NCI-H510A treated with DMSO at 0.1 percent for 48 hours (cell line): Measurements from ENCODE around the gene PKN1.
"Not testable (repeated sequence)": the region's sequence is repeated elsewhere in the genome, so short reads cannot be mapped to it uniquely, and the experiment has no call there.

Experiments
- DNase-seq: peaks from one replicate; lab custom pipeline; 2025; lab: John Stamatoyannopoulos, UW

Gene PKN1

GRCh38 chr19:14430712-14431111 is 2.4 kb upstream of the PKN1 start:
- DNase-seq: no peak

DNA sequence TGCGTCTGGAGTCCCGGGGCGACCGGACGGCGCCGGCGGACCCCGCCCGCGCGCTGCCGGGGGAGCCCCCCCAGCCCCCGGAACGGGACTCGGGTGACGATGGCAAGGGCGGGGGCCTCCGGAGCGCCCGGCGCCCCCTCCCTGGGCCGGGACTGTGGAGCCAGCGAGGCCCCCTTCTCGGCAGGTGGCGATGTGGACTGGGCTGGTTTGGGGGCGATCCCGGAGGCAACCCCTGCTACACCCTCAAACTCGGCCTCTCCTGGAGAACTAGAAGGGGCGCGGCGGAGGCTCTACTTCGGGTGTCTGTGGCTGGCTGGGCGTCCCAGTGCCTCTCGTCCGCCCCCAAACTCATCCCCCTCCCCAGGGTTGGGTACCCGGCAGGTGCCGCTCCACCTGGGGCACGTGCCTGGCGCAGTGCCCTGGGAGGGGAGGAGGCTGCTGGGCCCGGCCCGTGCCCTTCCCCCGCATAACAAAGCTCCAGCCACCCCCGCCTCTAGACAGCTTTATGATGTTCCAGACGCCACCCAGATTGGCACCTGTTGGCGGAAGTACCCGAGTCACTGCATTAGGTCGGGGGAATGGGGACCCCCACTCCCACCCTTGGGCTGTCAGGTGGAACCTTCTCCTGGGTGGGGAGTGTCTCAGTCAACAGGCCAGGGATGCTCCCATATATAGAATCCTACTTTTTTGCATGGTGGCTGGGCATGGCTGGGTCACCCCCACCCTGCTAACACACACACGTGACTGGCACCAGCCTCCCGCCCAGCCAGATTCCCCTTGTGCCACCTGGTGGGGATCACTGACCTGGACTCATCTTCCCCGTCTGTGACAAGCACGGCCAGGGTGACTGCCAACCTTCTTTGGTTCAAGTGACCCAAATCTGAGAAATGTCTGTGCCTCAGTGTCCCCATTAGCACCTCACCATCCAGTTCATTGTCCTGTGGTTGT is 722 bp downstream of the PKN1 start:
- DNase-seq: peak; percentile 62

DNA sequence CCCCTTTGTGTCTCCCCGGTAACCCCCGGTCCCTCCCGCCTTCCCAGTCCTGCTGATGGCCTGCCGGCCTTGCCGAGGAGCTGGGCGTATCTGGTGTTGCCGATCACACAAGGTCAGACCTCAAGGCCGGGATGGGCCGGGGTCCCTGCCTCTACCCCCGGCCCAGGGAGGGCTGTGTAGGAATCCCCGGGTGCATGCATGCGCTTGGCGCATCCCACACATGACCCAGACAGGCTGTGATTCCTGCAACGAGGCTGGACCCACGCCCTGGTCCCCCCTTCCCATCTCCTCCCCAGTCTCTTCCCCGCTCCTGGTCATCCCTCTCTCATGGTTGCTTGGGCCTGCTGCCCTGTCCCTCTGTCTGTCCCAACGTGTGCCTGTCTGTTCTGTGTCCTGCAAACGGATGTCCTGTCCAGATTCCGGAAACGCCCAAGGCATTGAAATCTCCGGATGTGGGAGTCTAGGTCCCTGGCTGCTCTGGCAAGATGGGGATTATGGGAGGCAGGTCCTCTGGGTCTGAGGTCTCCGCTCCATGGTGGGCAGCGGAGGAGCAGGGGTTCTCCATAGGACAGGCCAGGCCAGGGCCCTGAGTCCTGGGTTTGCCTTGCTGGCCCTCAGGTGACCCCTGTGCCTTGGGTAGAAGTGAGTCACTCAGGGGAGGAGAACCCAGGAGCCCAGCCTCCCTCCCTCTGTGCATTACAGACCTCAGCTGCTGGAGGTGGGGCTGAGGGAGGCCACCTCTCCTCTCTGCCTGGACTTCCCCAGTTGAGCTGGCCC is 1.6 kb downstream of the PKN1 start:
- no peak for DNase-seq

DNA sequence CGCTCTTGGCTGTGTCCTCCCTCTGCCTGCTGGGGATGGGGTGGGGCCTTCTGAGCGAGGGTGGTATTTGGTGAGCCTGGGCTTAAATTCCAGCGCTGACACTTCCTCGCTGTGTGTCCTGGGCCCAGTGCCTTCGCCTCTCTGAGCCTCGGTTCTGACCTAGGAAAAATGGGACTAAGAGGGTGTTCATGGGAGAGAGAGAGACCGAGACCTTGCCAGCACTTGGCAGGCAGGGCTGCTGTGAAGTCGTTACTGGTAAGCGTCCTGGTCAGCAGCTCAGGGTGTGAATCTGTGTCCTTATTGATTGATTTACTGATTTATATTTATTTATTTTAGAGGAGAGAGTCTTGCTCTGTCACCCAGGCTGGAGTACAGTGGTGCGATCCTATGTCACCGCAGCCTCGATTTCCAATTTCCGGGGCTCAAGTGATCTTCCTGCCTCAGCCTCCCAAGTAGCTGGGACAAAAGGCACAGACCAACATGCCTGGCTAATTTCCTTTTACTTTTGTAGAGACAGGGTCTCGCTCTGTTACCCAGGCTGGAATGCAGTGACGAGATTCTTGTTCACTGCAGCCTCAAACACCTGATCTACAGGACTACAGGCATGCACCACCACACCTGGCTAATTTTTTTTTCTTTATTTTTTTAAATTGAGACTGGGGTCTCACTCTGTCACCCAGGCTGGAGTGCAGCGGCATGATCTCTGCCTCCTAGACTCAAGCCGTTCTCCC is 2.4 kb downstream of the PKN1 start:
- DNase-seq: no peak

DNA sequence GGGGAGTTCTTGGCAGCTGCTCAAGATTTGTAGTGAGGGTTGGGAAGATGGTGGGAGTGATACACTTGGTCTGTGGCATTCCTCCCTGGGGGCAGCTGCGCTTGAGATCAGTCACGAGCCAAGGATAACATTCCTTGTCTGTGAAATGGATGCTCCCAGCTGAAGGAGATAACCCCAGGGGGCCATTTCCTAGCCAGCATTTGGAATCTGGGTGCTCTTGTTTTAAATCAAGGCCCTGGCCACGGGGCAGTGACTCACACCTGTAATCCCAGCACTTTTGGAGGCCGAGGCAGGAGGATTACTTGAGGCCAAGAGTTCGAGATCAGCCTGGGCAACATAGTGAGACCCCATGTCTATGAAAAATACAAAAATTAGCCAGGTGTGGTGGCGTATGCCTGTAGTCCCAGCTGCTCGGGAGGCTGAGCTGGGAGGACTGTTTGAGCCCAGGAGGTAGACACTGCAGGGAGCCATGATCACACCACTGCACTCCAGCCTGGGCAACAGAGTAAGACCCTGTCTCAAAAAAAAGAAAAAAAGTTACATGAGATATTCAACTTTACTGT is 4.6 kb downstream of the PKN1 start:
- DNase-seq: no peak

GRCh38 chr19:14439014-14439413 is 5.9 kb downstream of the PKN1 start:
- no peak for DNase-seq

DNA sequence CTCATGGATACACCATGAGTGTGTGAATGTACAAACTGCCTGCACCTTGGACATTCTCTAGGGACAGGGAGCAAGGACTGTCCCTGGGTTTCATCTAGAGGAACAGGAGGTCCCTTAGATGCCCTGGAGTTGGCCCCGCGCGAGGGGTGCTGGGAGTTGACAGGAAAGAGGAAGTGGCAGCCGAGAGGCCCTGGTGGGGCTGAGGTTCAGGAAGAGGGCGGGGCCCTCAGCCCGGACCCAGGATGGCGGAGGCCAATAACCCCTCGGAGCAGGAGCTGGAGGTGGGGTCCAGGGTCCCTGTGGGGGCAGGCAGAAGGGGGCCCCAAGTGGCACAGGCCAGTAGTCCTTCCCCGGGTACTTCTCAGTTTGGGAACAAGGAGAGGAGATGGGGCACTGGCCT is 6.9 kb downstream of the PKN1 start:
- no peak for DNase-seq

GRCh38 chr19:14441041-14441938 is 8.2 kb downstream of the PKN1 start:
- no peak for DNase-seq

GRCh38 chr19:14442891-14443631 is 10.0 kb downstream of the PKN1 start:
- no peak for DNase-seq

GRCh38 chr19:14443632-14444216 is 10.6 kb downstream of the PKN1 start:
- no peak for DNase-seq

GRCh38 chr19:14446336-14447036 is 13.4 kb downstream of the PKN1 start:
- no peak for DNase-seq

DNA sequence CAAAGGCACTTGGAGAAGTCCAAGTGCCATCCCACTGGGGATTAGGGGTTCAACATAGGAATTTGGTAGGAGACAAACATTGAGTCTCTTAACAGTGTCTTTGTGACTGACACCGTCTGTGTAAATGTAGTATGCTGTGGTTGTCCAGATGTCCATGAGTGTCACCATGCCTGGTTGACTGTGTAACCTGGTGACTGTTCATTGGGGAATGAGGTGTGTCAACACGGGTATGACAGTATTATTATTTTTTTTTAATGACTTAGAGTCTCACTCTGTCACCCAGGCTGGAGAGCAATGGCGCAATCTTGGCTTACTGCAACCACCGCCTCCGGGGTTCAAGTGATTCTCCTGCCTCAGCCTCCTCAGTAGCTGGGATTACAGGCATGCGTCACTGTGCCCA is 16.2 kb downstream of the PKN1 start:
- DNase-seq: no peak

DNA sequence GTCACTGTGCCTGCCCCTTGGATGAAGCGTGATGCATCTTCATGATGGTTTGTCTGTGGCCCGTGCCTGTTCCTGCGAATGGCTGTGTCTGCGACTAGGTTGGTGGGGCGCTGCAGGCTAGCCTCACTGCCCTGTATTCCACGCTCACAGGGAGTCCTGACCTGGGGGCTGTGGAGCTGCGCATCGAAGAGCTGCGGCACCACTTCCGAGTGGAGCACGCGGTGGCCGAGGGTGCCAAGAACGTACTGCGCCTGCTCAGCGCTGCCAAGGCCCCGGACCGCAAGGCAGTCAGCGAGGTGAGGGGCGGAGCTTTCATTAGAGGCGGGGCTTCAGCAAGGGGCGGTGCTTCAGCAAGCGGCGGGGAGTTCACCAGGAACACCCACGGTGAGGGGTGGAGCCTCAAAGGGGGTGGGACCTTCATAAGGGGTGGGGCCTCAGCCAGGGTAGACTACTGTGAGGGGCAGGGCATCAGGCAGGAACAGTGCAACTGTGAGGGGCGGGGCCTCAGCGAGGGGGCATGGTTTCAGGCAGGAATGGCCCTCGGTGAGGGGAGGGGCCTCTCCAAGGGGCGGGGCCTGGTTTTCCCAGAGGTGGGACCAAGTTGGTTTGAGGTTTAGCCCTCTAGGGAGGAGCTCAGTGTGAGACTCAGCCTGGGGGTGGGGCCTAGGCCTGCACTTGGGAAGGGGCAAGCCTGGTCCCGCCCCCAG is 17.2 kb downstream of the PKN1 start:
- DNase-seq: no peak

DNA sequence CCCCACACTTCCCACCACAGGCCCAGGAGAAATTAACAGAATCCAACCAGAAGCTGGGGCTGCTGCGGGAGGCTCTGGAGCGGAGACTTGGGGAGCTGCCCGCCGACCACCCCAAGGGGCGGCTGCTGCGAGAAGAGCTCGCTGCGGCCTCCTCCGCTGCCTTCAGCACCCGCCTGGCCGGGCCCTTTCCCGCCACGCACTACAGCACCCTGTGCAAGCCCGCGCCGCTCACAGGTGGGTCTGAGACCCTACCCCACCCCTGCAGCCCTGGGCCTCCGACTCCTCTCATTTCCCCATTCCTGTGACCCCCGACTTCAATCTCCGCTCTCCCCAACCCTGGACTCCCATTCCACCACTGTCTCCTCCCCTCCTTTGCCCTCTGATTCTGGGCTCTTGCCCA is 17.8 kb downstream of the PKN1 start:
- no peak for DNase-seq

DNA sequence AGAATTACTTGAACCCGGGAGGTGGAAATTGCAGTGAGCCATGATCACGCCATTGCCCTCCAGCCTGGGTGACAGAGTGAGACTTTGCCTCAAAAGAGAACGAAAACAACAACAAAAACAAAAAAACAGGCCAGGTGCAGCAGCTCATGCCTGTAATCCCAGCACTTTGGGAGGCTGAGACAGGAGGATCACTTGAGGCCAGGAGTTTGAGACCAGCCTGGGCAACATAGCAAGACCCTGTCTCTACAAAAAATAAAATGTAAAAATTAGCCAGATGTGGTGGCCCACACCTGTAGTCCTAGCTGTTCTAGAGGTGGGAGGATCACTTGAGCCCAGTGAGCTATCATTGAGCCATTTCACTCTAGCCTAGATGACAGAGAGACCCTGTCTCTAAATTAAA is 19.2 kb downstream of the PKN1 start:
- not testable (repeated sequence) for DNase-seq

GRCh38 chr19:14459703-14460102 is 26.6 kb downstream of the PKN1 start:
- no peak for DNase-seq

DNA sequence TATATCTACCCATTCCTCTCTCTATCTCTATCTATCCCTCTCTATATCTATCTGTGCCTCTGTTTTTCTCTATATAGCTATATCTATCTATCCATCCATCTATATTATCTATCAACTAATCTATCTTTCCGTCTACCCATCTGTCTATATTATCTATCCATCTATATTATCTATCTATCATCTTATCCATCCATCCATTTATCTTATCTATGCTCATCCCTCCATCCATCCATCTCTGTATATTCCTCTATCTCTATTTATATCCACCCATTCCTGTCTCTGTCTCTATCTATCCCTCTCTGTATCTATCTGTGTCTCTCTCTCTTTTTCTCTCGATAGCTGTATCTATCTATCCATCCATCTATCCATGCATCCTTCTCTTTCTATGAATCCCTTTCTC is 27.8 kb downstream of the PKN1 start:
- DNase-seq: no peak

- not testable (repeated sequence) for DNase-seq
Observed at GRCh38 chr19:14462401-14462800, 29.3 kb downstream of the PKN1 start.

GRCh38 chr19:14463747-14464146 is 30.6 kb downstream of the PKN1 start:
- no peak for DNase-seq
